Epithelial cell of prostate (primary cell): ENCODE results near the gene KCNJ12.

Experiments used
- DNase-seq: peaks from one replicate; pipeline ENCODE4 v3.0.0-alpha.2; 2011; ENCODE audit warnings: low read depth, low spot score
- H3K27ac ChIP-seq: fragments of 450-650 bp; 2 replicates; pipeline ENCODE4 v1.5.1; 2017; ENCODE audit warnings: mild to moderate bottlenecking

KCNJ12 gene

GRCh38 chr17:21462237-21462636, 86.1 kb downstream of the KCNJ12 start:
- H3K27ac ChIP-seq: no peak overlapping the region
- no peak for DNase-seq

GRCh38 chr17:21463204-21463661, 87.1 kb downstream of the KCNJ12 start:
- no peak overlapping the region for H3K27ac ChIP-seq
- no peak for DNase-seq

GRCh38 chr17:21463779-21464407, 87.7 kb downstream of the KCNJ12 start:
- no peak for DNase-seq
- H3K27ac ChIP-seq: no peak overlapping the region

- DNase-seq: no peak
- no peak overlapping the region for H3K27ac ChIP-seq
Observed at GRCh38 chr17:21464611-21465021, 88.5 kb downstream of the KCNJ12 start.

- no peak for DNase-seq
- no peak overlapping the region for H3K27ac ChIP-seq
Observed at GRCh38 chr17:21466550-21466949, 90.4 kb downstream of the KCNJ12 start.

- DNase-seq: no peak
- no peak overlapping the region for H3K27ac ChIP-seq
Observed at GRCh38 chr17:21467196-21467595, 91.0 kb downstream of the KCNJ12 start.

GRCh38 chr17:21467739-21468490, 91.8 kb downstream of the KCNJ12 start:
- DNase-seq: no peak
- no peak overlapping the region for H3K27ac ChIP-seq
